Transverse colon (tissue), 3 donors: ENCODE results near the gene UBE2K.

ENCODE experiments used
- CTCF ChIP-seq, 5 experiments: fragments of 200-600 bp in 3 of 5; fragments of 450-650 bp in 2 of 5; sonication (generic) in 3 of 5; IDR thresholded peaks; 1 replicate in 2 of 5; 2 replicates in 3 of 5; pipeline ENCODE4 v1.5.1; 2016 to 2017; ENCODE audit warnings: antibody characterized with exemption in 5 of 5, inconsistent platforms in 3 of 5, mild to moderate bottlenecking in 2 of 5, moderate library complexity in 1 of 5
- EP300 ChIP-seq: sonication (generic); formaldehyde crosslinking; IDR thresholded peaks from one replicate; pipeline ENCODE4 v1.6.1; 2017; ENCODE audit warnings: antibody characterized with exemption, low read depth
- POLR2A ChIP-seq: fragments of 450-650 bp; IDR thresholded peaks from one replicate; pipeline ENCODE4 v1.6.1; 2016; ENCODE audit warnings: antibody characterized with exemption, mild to moderate bottlenecking, moderate library complexity

- TF ChIP-seq CTCF (IDR thresholded peaks at IDR 0.05) (no peak), POLR2A (no peak), EP300 (no peak)
Measured at GRCh38 chr4:39655211-39655610, 42.7 kb upstream of the UBE2K start.
